Spinal cord (tissue), 10 donors: Measurements from ENCODE around the gene FXYD3. TPM values are rescaled to one million over a fixed set of nuclear protein-coding genes. Genes with fewer than 3 reads are reported as not detected.
A peak's percentile ranks its signal among the peaks of the same experiment; 100 is the strongest.
"Not testable (repeated sequence)": the region's sequence is repeated elsewhere in the genome, so short reads cannot be mapped to it uniquely, and the experiment has no call there.

Experiments used
- DNase-seq, 6 donors: peaks; one replicate each; pipeline versions ENCODE4 v3.0.0 to v3.0.0-alpha.2; 2013 to 2015; ENCODE audit warnings: low spot score in 6 of 6, low read depth in 4 of 6
- H3K27ac ChIP-seq: one replicate; pipeline ENCODE4 v1.5.1; 2013; ENCODE audit warnings: low read depth, low read length, control low read depth
- H3K27me3 ChIP-seq: one replicate; pipeline ENCODE4 v1.6.1; 2013; ENCODE audit warnings: low read length; ENCODE audit not compliant: control insufficient read depth, insufficient read depth
- H3K36me3 ChIP-seq: one replicate; pipeline ENCODE4 v1.6.1; 2013; ENCODE audit warnings: low read length; ENCODE audit not compliant: control insufficient read depth, insufficient read depth
- H3K4me1 ChIP-seq: one replicate; pipeline ENCODE4 v1.6.1; 2013; ENCODE audit warnings: low read length; ENCODE audit not compliant: control insufficient read depth, insufficient read depth
- H3K4me3 ChIP-seq: one replicate; pipeline ENCODE4 v1.5.1; 2013; ENCODE audit warnings: low read depth, low read length, control low read depth
- H3K9me3 ChIP-seq: one replicate; pipeline ENCODE4 v1.6.1; 2013; ENCODE audit warnings: low read length; ENCODE audit not compliant: control insufficient read depth, insufficient read depth
- WGBS: methylation state at CpG from one replicate; pipeline ENCODE4 v1.1.5; 2013; ENCODE audit warnings: missing lambda C conversion rate; ENCODE audit not compliant: insufficient coverage; 5-methylcytosine and 5-hydroxymethylcytosine counted together
- polyA plus RNA-seq, 2 donors: library from polyadenylated mRNA; unstranded; fragments of 120-200 nt; gene quantifications; one replicate each; pipeline ENCODE4 v1.2.1, GENCODE V29; 2013; ENCODE audit not compliant: insufficient read length in 2 of 2
- total RNA-seq, 2 donors: library from RNA; depleted of rRNA in 1 of 2; stranded (reverse); fragments of 120-200 nt in 1 of 2; fragments of >200 nt in 1 of 2; gene quantifications; one replicate each; pipeline versions ENCODE4 v1.2.3 to v1.2.4, GENCODE V29; 2013 to 2014
- donor health status: healthy.

The FXYD3 gene
- total and polyA plus RNA-seq, 4 donors = 0.40 to 2.6 (median 1.1) TPM

DNA sequence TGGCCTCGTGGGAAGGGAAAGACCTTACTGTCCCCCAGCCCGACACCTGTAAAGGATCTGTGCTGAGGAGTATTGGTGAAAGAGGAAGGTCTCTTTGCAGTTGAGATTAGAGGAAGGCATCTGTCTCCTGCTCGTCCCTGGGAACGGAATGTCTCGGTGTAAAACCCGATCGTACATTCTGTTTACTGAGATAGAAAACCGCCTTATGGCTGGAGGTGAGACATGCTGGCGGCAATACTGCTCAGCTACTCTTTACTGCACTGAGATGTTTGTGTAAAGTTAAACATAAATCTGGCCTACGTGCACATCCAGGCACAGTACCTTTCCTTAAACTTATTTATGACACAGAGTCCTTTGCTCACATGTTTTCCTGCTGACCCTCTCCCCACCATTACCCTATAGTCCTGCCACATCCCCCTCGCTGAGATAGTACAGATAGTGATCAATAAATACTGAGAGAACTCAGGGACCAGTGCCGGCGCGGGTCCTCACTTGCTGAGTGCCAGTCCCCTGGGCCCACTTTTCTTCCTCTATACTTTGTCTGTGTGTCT, 14.2 kb downstream of the FXYD3 start:
- not testable (repeated sequence) for H3K4me3 ChIP-seq, DNase-seq, H3K27me3 ChIP-seq, H3K27ac ChIP-seq, H3K9me3 ChIP-seq
- Histone ChIP-seq H3K36me3 (peaks cover 24% of the 10 kb centered on the region), H3K4me1 (peaks cover 41% of the 10 kb centered on the region)
- 55% methylated on average over 8 of the region's 14 CpGs for WGBS

- Histone ChIP-seq H3K27ac (no peak overlapping the region), H3K27me3 (no peaks in the 10 kb centered on the region)
These were observed 15.4 kb downstream of the FXYD3 start for GRCh38 chr19:35130761-35131720.

GRCh38 chr19:35132254-35132653, 16.6 kb downstream of the FXYD3 start:
- Histone ChIP-seq H3K9me3 (no peaks in the 10 kb centered on the region), H3K27me3 (no peaks in the 10 kb centered on the region), H3K36me3 (peaks cover 14% of the 10 kb centered on the region), H3K4me1 (peaks cover 43% of the 10 kb centered on the region), H3K4me3 (no peak overlapping the region), H3K27ac (no peak overlapping the region)
- no peak for DNase-seq

More at GRCh38 chr19:35130761-35131720, 15.4 kb downstream of the FXYD3 start:
- Histone ChIP-seq H3K4me3 (no peak overlapping the region), H3K4me1 (peaks cover 40% of the 10 kb centered on the region), H3K9me3 (no peaks in the 10 kb centered on the region), H3K36me3 (peaks cover 17% of the 10 kb centered on the region)
- WGBS = 77% methylated on average over 20 of the region's 31 CpGs
- DNase-seq = no peak

DNA sequence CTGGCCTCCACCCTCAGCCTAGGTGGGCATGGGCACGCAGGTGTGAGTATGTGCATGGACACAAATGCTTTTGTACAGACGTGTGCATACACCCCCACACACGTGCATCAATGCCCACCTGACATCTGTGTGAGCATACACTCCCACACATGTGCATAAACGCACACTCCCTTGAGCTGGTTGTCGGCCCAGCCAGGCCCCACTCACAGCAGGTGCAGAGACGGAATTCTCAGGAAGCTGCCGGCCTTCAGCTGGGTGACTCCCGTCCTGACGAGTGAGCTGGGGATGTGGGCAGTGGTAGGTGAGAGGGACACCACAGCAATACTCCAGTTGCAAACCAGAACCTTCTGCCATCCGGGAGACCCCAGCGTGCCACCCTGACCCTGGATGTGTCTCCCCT, 18.2 kb downstream of the FXYD3 start:
- Histone ChIP-seq H3K9me3 (no peaks in the 10 kb centered on the region), H3K36me3 (peaks cover 14% of the 10 kb centered on the region), H3K4me3 (peak overlapping the region; percentile 35), H3K27me3 (no peaks in the 10 kb centered on the region), H3K27ac (peak overlapping the region; percentile 42), H3K4me1 (peaks cover 41% of the 10 kb centered on the region)
- DNase-seq = no peak
- 84% methylated on average over 11 of the region's 11 CpGs for WGBS

GRCh38 chr19:35134601-35135242, 19.1 kb downstream of the FXYD3 start, which contains the start of gene LGI4:
LGI4 (minus strand) TSS chr19:35135059; CDS start chr19:35134680, 379 bp downstream.
- Histone ChIP-seq H3K4me1 (peaks cover 50% of the 10 kb centered on the region), H3K4me3 (peak within 1 kb of the TSS; percentile 35), H3K36me3 (peaks cover 17% of the 10 kb centered on the region), H3K9me3 (no peaks in the 10 kb centered on the region), H3K27ac (peak within 1 kb of the TSS; percentile 80), H3K27me3 (no peaks in the 10 kb centered on the region)
- peak in 1 of 6 donors; percentile 33 for DNase-seq
- WGBS = 39% methylated on average over 5 of the region's 15 CpGs

- Histone ChIP-seq H3K4me3 (peak overlapping the region; percentile 35), H3K27me3 (peaks cover 2% of the 10 kb centered on the region), H3K36me3 (peaks cover 16% of the 10 kb centered on the region), H3K4me1 (peaks cover 57% of the 10 kb centered on the region), H3K27ac (peak overlapping the region; percentile 80), H3K9me3 (no peaks in the 10 kb centered on the region)
- peak in 2 of 6 donors; percentile 91 to 93 for DNase-seq
- 0% methylated on average over 3 of the region's 7 CpGs for WGBS
These were observed 19.8 kb downstream of the FXYD3 start for GRCh38 chr19:35135389-35135909.

DNA sequence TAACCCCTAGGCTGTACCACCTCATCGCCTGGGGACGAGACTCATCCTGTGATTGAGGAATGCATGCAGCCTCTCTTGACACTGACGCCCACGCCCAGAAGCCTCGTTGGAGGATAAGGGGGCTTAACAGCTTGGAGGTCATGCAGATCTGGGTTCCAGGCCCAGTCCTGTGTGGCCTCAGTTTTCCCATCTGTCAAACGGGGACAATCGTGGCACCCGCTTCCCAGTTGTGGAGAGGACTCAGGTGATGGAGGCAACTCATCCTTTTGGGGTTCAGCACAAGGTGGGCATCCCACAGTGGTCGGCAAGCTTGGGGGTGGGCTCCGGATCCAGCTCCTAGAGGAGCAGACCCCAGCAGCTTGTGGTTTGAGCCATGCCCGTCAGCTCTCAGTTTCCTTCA, 20.6 kb downstream of the FXYD3 start:
- H3K9me3 ChIP-seq = no peaks in the 10 kb centered on the region
- DNase-seq = no peak
- WGBS = 90% methylated on average over 7 of the region's 11 CpGs
- peaks cover 10% of the 10 kb centered on the region for H3K36me3 ChIP-seq
- no peak overlapping the region for H3K4me3 ChIP-seq
- H3K27ac ChIP-seq = peak overlapping the region; percentile 80
- H3K27me3 ChIP-seq = peaks cover 3% of the 10 kb centered on the region
- peaks cover 62% of the 10 kb centered on the region for H3K4me1 ChIP-seq

DNA sequence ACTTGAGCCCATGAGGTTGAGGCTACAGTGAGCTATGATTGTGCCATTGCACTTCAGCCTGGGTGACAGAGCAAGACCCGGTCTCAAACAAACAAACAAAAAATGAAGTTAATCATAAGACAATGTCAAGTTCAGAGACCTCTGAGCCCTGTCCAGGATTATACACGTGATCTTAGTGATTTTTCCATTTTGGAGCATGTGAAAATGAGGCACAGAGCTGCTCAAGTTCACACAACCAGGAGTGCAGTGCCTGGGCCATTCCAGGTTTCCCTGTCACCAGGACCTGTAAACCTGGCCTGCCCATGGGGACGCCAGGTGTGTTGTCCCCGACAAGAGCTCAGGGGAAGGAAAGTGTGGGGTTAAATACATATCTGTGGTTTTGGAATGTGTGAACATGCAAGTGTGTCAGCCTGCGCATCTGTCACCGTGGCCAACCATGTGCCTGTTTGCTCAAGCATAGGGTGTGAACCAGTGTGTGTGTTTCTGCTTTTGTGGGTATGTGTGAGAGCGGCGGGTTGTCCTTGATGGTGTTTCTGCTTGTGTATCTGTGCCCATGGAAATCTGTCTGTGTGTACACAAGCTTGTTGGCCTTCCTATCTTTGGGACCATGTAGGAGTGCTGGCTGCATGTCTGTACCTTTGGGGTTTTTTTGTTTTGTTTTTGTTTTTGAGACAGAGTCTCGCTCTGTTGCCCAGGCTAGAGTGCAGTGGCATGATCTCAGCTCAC, 21.5 kb downstream of the FXYD3 start:
- Histone ChIP-seq H3K4me3 (no peak overlapping the region), H3K36me3 (peaks cover 3% of the 10 kb centered on the region), H3K27me3 (peaks cover 6% of the 10 kb centered on the region), H3K4me1 (peaks cover 71% of the 10 kb centered on the region), H3K9me3 (no peaks in the 10 kb centered on the region), H3K27ac (no peak overlapping the region)
- WGBS = 87% methylated on average over 8 of the region's 9 CpGs
- DNase-seq = no peak
